Gastrocnemius medialis (tissue), 4 donors: Measurements from ENCODE around the gene GAB1.

ENCODE experiments used
- CTCF ChIP-seq, 5 experiments: fragments of 450-650 bp in 3 of 5; fragments of 200-600 bp in 2 of 5; sonication (generic) in 2 of 5; IDR thresholded peaks in 4 of 5; conservative IDR thresholded peaks in 1 of 5; 1 replicate in 4 of 5; 2 replicates in 1 of 5; pipeline ENCODE4 v1.5.1; 2016 to 2019; ENCODE audit warnings: antibody characterized with exemption in 5 of 5, mild to moderate bottlenecking in 3 of 5, moderate library complexity in 3 of 5
- POLR2A ChIP-seq, 2 donors: fragments of 450-650 bp; IDR thresholded peaks; one replicate each; pipeline ENCODE4 v1.6.1; 2017; ENCODE audit warnings: antibody characterized with exemption in 2 of 2, mild to moderate bottlenecking in 2 of 2, moderate library complexity in 2 of 2

- TF ChIP-seq CTCF (IDR thresholded peaks at IDR 0.05 in 4 of 5, conservative IDR thresholded peaks at IDR 0.05 in 1 of 5) (no peak), POLR2A (IDR thresholded peaks at IDR 0.05) (no peak)
Observed at GRCh38 chr4:143338313-143338712, 1.6 kb downstream of the GAB1 start.
